ENCODE results near the gene CLHC1.
"Not testable (repeated sequence)": the region's sequence is repeated elsewhere in the genome, so short reads cannot be mapped to it uniquely, and the experiment has no call there.

The CLHC1 gene

DNA sequence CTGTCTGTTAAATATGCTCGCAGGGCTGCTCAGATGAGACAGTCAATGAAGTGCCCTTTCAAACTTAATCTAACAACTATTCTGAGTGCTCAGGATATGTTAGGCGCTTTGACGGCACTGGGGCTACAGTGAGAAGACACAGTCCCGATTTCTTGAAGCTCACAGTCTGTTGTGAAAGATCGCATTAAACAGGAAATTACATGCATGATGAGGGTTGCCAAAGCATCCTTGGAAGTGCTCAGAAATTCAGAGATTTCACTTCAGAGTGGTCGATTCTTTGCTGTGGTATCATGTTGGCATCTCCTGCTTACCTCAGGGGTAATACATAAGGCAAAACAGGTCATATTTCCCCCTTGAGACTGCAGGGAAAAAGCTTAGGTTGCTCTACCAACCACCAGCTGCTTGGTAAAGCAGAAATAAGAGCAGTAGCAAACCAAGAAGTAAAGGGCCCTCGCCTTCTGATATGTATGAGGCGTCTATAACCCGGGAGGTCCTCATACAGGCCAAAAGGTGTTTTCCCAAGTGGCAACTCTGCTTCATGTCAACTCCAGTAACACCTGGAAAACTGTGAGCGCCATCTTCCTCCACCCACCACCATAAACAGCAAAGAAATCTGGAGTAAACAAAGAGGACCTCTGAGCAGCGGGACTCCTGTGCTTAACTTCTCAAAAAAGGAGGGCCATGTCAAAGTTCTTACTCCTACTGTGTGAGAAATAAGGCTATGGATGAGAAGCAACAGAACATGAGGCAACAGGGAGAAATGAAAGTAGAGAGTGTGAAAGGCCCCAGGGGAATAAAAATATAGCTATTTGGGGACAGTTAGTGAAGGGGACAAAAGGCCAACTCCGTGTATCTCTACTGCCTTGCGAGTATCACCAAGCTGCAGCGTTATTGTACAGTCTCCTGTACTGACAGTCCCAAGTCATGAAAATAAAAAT, 79.3 kb downstream of the CLHC1 start:
- DNase-seq, result no peak

DNA sequence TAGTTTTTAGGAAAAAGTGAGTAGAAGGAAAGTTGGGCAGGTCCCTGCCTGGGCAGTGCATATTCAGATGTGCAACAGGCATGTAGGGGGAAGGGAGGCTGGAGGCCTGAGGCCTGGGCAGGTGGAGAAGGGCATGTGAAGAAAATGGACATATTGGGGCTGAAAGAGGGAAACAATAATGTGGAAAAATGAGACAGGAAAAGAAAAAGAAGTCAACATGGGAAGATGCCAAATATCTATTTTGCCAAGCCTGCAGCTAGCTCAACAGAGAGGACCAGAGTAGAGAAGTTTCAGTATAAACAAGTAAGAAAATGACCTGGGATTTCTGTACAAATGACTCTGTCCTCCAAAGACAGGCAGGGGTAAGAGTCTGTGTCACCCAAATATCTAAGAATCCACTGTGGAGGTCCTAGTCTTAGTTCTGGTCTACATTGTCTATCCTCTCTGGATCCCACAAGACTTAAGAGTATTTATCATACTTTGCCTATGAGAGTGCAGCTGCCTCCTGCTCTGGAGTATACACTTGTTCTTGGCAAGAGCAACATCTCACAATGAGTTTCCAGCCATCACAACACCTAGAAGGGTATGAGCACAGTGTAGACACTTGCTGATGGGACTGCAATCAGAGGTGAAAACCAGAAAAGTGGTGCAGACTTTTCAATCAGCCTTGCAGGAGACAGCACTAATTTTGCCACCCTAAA, 80.2 kb downstream of the CLHC1 start:
- DNase-seq, result no peak

DNA sequence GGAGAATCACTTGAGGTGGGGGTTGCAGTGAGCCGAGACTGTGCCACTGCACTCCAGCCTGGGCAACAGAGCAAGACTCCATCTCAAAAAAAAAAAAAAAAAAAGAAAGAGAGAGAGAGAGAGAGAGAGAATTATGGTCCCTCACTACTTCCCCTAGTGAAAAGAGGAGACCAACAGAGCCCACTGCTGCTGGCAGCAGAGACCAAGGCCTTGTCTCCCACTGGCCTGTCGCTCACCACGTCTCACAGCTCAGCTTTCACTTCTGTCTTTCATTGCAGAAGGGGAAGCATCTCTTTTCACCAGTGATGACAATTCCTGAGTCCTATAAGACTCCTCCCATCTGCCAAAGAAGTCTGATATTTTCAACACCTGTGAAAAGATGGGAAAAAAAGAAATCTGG, 81.3 kb downstream of the CLHC1 start:
- no peak for DNase-seq

DNA sequence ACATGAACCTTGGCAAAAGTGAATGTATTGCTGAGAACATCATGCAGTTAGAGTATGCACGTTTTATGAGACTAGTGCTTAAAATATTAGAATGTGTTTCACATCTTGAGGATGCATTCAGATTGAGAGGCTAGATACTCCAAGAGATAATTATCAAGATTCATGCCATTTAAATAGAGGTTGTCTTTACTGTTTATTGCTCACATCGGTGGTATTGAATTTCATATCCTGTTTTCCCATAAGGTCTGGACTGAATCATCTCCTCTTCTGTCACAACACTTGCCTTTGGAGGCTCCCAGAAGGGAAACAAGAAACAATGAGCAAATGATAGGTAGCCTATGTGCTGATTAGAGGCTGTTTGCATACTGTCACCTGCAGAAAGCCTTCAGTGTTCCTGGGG, 83.8 kb downstream of the CLHC1 start:
- no peak for DNase-seq

DNA sequence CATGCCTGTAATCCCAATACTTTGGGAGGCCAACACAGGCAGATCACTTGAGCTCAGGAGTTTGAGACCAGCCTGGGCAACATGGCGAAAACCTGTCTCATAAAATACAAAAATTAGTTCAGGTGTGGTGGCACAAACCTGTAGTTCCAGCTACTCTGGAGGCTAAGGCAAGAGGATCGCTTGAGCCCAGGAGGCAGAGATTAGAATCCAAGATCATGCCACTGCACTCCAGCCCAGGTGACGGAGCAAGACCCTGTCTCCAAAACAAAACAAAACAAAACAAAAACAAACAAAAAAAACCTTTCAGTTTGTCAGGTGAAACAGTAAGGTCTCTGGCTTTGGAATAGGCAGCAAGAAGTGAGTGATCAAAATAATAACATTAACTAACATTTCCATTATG, 84.6 kb downstream of the CLHC1 start:
- DNase-seq, result no peak

DNA sequence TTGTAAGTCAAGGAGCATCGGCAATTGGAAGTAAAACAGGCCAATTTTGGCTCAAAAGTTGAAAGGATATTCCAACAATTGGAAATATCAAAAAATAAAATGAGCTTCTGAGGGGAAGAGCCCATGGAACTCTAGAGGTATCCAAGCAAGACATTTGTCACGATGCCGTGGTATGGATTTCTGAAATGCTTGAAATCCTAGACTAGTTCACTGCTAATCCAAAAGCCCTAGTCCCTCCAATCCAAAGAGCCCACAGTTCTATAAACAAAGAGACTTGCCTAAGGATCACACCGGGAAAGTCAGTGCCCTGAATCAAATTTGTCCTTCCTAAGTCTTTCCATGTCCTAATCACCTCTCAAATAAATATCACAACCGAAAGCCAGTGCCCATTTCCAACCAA, 85.1 kb downstream of the CLHC1 start:
- no peak for DNase-seq

DNA sequence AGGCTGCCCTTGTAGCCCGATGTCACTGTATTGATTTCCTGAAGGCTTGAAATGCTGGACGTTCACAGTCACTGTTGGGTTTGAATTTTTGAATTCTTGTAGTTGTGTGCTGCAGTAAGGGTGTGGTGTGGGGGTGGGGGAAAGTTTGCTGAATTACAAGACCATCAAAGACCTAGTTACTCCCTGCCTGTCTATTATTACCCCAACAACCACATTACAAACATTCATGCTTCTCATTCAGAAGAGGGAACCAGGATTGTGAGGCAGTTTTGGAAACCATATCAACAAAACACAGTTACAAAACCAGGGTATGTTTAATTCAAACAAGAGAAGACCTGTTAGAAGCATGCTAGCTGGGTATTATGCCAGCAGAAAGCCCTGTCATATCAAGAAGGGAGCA, 85.8 kb downstream of the CLHC1 start:
- DNase-seq, result no peak

DNA sequence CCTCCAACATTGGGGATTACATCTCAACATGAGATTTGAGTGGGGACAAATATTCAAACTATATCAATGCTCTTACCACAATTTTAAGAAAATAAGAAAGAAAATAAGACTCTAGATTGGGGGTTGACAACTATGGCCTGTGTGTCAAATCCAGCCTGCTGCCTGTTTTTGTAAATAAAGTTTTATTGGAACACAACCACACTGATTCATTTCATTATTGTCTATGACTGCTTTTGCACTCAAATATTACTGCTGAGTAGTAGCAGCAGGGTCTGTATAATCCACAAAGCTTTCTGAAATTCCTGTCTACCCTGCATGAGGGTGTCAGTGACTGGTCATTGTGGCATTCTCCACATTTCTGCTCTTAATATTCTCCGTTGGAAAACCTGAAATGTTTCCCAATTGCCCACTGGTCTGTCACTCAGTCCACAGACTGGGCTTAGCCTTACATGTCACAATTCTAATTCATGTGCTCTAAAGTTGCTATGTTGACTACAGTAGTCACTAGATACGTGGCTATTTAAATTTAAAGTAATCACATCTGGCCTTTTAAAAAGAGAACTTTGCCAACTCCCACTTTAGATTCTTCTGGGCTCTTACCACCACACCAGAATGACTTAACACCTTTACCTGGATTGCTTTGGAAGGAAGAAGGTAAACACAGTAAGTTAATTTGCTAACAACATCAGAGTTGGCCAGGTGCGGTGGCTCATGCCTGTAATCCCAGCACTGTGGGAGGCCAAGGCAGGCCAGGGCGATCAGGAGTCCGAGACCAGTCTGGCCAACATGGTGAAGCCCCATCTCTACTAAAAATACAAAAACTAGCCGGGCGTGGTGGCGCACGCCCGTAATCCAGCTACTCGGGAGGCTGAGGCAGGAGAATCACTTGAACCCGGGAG, 86.9 kb downstream of the CLHC1 start:
- no peak for DNase-seq

DNA sequence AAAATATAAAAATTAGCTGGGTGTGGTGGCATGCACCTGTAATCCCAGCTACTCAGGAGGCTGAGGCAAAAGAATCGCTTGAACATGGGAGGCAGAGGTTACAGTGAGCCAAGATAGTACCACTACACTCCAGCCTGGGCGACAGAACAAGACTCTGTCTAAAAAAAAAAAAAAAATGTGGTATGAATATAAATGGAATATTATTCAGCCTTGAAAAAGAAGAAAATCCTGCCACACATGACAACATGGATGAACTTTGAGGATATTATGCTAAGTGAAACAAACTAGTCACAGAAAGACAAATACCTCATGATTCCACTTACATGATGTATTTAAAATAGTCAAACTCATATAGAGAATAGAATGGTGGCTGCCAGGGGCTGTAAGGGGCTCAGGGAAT, 88.4 kb downstream of the CLHC1 start:
- DNase-seq, result not testable (repeated sequence)

DNA sequence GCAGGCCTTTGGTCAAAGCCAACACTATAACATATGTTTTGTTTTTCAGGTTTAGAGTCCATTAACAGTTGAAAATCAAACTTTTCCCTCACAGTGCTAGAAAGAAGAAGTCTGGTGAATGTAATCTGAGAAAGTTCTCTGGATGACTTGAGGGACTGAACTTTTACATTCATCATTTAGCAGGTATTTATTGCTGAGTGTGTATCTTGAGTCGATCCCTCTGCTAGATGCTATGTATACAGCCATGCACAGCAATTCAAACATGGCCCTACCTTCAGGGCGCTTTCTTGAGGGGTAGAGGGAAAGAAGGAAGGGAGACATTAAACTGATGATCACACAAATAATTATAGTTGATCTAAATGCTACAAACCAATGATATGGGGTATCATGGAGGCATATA, 89.6 kb downstream of the CLHC1 start:
- no peak for DNase-seq

DNA sequence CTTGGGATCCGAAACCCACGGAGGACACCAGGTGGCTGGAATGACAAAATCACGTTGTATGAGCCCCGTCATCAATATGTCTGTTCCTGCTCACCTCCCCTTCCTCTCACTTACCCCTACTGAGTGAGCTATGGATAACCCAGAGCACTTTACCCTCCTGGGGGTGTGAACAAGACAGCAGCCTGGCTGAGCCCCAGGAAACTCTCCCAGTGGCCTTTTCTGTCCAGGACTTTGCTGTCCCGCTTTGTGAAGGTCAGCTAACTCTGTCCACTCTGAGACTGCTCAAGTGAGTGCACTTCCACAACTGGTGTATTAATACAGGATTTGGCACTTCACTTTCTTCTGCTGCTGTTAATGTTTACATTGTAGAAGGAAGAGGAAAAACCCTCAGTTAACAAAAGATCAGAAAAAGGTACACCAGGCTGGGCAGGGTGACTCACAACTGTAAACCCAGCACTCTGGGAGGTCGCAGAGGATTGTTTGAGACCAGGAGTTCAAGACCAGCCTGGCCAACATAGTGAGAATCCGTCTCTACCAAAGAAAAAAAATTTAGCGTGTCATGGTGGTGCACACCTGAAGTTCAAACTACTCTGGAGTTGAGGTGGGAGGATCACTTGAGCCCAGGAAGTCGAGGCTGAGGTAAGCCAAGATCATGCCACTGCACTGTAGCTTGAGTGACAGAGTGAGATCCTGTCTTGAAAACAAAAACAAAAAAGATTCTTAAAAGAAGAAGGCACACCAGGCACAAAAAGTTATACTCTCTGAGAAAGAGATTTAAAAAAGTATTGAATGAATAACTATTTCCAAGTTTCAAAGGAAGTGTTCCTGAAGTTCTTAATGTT, 90.3 kb downstream of the CLHC1 start:
- no peak for DNase-seq

DNA sequence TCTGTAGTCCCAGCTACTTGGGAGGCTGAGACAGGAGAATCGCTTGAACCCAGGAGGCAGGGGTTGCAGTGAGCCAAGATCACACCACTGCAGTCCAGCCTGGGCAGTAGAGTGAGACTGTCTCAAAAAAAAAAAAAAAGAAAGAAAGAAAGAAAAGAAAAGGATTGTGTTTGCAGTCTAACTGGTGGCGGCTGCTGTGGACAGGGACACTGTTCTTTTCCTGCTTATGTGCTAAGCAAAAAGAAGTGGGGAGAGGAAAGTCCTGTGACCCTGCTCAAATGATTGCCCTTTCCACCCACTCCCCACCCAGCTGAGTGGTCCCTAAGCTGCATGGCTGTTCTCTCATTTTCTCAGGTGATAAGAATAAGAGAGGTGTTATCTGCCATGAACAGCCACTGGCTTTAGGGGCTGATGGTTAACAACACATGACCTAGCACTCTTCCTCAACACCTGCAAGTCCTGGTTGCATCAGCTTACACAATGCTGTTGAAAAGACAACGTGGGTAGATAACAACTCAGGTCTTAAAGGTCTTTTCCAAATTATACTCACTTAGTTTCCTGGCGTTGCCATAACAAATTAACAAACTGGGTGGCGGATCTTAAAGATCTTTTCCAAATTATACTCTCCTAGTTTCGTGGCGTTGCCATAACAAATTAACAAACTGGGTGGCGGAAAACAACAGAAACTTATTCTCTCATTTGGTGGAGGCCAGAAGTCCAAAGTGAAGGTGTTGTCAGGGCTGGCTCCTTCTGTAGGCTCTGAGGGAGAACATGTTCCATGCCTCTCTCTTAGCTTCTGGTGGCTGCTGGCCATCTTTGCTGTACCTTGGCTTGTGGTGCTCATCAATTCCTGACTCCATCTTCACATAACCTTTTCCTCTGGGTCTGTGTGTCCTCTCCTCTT, 91.5 kb downstream of the CLHC1 start:
- no peak for DNase-seq

DNA sequence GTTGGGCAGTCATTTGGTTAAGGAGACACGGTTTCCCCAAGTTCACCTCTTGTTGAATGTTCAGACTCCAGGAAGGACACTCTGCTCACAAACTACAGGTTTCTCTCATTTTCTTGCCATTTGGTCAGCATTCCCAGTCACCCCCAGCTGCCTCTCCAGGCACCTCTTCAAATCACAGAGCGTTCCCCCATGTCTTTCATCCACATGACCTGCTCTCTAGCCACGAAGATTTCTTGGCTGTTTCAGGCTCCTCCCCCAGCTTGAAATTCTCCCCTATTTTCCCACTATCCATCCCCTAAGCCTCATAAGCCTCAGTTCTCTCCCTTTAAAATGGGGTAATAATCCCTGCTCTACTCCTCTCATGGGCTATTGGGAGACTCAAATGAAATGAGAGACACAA, 92.8 kb downstream of the CLHC1 start:
- DNase-seq, result no peak

DNA sequence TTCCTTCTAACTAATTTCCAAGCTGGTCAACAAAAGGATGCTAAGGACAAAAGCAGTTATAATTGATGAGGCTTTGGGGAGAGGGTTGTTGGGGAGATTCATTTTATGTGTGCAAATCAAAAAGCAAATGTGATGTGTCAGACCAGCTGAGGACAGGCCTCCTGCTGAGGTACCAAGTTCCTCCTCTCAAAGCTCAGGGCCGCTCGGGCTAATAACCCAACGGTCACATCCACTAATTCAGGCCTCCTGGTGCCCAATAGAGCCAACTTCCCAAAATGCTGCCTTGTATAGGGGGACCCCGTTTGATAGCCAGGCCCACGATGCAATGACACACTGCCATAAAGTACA, 93.2 kb downstream of the CLHC1 start:
- no peak for DNase-seq

DNA sequence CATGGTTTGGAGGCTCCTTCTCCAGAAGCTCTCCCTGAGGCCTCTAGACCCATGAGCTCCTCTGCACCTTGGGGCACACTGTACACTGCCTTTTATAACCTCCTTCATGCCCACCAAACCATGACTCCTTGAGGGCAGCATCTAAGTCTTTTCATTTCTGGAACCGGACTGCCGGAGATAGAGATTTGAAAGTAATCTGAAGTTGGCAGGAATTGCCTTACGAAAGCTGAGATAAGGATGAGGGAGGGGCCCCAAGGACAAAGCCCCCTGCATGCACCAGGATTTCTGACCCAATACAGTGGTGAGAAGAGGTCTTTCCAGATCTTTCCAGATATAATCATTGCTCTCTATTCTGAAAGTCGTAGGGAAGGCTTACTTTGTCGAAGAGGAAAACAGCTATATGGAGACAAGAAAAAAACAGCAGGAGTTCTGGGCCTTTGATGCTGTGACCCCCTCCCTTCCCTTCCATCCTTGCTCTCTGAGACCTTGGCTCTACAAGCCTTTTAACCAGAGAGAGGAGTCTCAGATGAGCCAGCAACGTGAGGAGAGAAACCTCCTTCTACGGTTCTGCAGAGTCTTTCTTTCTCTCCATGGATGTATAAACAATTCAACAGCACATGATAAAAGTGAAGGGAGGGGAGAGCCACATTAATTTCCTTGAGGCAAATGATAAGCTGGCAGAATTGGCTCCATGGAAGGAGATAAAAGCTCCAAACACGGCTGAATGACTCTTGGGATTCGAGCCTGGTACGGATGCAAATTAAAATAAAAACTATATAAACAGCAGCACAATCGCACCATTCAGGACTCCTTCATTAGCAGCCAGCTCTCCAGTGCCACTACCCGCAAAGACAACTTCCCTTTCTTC, 93.8 kb downstream of the CLHC1 start:
- DNase-seq, result no peak

DNA sequence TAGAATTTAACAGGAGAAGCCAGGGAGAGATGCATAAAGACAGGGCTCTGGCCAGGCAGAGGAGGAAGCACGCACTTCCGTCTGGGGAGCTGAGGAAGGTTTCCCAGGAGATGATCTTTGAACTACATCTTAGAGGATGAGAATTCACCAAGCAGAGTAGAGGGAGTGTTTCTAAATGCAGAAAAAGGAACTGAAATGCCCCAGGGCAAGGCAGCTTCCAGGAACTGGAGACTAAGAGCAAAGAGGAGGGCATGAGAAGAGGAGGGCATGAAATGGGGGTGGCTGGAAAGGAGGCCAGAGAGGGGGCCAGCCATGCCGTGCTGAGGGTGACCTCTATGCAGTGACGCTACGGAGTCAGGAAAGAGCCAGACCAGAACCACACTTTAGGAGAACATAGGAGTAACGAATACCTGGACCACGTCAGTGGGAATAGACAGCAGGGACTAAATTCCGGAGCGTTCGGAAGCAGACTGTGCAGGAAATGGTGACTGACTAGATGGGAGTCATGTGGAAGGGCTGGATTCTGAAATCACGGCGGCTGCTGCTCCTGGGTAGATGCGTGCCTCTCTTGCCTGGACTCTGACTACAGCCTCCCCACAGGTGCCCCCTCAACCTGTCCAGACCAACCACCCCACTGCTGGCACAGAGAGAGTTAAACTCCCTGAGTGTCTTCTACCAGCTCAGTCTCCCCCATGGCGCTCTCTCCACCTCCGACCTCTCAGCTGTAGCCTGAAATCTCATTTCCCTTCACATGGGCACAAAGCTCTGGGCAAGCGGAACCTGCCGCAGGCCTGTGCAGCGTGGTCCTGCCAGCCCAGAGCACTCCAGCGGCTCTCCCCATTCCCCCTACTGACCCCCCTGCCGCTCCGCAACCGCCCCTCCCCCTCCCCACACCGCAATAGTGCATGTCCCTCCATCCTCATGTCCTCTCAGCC, 94.8 kb downstream of the CLHC1 start:
- no peak for DNase-seq

DNA sequence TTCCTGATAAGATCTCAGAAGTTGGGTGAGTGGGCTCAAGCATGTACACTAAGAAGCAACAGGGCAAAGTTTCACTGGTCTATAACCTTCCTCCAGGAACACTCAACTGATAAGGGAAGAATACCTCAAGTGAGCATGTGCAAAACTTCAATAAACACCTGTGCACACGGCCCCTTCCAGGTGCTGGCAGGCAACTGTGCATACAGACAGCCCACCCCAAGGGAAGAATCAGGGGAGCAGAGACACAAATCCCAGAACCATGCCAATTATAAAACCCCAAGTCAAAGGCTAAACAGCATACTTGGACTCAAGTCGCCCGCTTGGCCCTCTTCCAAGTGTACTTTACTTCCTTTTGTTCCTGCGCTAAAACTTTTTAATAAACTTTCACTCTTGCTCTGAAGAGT, 96.0 kb downstream of the CLHC1 start:
- no peak for DNase-seq

DNA sequence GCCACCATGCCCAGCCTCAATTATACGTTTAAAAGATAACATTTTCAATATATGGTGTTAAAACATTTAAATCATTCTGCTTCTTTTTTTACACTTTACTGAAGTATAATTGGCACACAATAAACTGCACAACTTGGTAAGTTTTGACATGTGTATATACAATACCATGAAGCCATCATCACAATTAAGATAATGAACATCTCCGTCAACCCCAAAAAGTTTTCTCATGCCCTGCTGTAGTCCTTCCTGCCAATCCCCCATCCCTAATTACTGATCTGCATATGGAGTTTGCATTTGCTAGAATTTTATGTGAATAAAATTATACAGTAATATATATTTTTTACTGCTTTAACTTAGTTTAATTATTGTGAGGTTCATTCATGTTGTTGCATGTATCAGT, 96.6 kb downstream of the CLHC1 start:
- no peak for DNase-seq

DNA sequence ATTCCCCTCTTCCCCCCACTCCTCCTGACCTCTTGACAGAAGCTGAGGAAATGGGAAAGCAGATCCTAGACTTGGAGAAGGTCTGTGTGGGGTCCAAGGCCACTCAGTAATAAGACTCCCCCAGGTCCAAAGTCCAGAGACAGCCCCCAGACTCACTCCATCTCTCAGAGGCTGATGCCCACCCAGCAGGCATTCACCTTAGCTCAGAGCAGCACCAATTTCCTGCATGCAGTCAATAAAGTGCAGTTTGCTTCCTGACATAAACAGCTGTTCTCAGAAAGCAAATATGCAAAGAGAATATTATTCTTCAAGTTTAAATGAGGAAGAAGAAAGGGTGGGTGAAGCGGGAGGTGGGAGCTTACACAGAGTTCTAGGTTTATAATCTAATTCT, 97.8 kb downstream of the CLHC1 start:
- no peak for DNase-seq

Data from activated T-cell treated with anti-CD3 and anti-CD28 coated beads for 4 hours (primary cell).